SK-N-DZ (cell line): Measurements from ENCODE around the gene NDFIP1.

ENCODE experiments used
- DNase-seq: peaks from one replicate; pipeline ENCODE4 v3.0.0-alpha.2; 2015; ENCODE audit warnings: low spot score

The NDFIP1 gene

GRCh38 chr5:142118155-142118686 lies 9.6 kb downstream of the NDFIP1 start:
- DNase-seq, result no peak

- no peak for DNase-seq
Measured at GRCh38 chr5:142119051-142119625, 10.6 kb downstream of the NDFIP1 start.

GRCh38 chr5:142120247-142120935 lies 11.8 kb downstream of the NDFIP1 start:
- DNase-seq, result no peak

- no peak for DNase-seq
Measured at GRCh38 chr5:142122121-142122520, 13.5 kb downstream of the NDFIP1 start.

GRCh38 chr5:142125378-142125777 lies 16.8 kb downstream of the NDFIP1 start:
- no peak for DNase-seq

GRCh38 chr5:142125963-142126362 lies 17.4 kb downstream of the NDFIP1 start:
- no peak for DNase-seq

GRCh38 chr5:142128675-142129208 lies 20.2 kb downstream of the NDFIP1 start:
- DNase-seq, result no peak

- DNase-seq, result no peak
Measured at GRCh38 chr5:142129446-142130066, 21.0 kb downstream of the NDFIP1 start.

GRCh38 chr5:142131394-142131793 lies 22.8 kb downstream of the NDFIP1 start:
- no peak for DNase-seq

GRCh38 chr5:142132916-142133315 lies 24.3 kb downstream of the NDFIP1 start:
- no peak for DNase-seq

- DNase-seq, result no peak
Measured at GRCh38 chr5:142133330-142134206, 25.0 kb downstream of the NDFIP1 start.

- DNase-seq, result no peak
Measured at GRCh38 chr5:142134331-142135010, 25.9 kb downstream of the NDFIP1 start.

GRCh38 chr5:142141463-142141862 lies 32.9 kb downstream of the NDFIP1 start:
- DNase-seq, result no peak

GRCh38 chr5:142143878-142144277 lies 35.3 kb downstream of the NDFIP1 start:
- DNase-seq, result peak; percentile 23

- DNase-seq, result peak; percentile 61
Measured at GRCh38 chr5:142145106-142145900, 36.7 kb downstream of the NDFIP1 start.

GRCh38 chr5:142149363-142149762 lies 40.8 kb downstream of the NDFIP1 start:
- no peak for DNase-seq

GRCh38 chr5:142150431-142150830 lies 41.9 kb downstream of the NDFIP1 start:
- DNase-seq, result no peak

GRCh38 chr5:142151436-142152383 lies 43.1 kb downstream of the NDFIP1 start:
- peak; percentile 62 for DNase-seq

GRCh38 chr5:142152384-142152732 lies 43.8 kb downstream of the NDFIP1 start:
- DNase-seq, result no peak
